GM21528 (cell line): ENCODE results near the gene HIGD1C.
"Not testable (repeated sequence)": the region's sequence is repeated elsewhere in the genome, so short reads cannot be mapped to it uniquely, and the experiment has no call there.

Experiments
- ATAC-seq: cut with Tn5 transposase; IDR thresholded peaks from one replicate; pipeline ENCODE4 v1.9.1; 2021; ENCODE audit warnings: mild to moderate bottlenecking, moderate library complexity; ENCODE audit not compliant: unreplicated experiment, low FRiP score

Gene HIGD1C

DNA sequence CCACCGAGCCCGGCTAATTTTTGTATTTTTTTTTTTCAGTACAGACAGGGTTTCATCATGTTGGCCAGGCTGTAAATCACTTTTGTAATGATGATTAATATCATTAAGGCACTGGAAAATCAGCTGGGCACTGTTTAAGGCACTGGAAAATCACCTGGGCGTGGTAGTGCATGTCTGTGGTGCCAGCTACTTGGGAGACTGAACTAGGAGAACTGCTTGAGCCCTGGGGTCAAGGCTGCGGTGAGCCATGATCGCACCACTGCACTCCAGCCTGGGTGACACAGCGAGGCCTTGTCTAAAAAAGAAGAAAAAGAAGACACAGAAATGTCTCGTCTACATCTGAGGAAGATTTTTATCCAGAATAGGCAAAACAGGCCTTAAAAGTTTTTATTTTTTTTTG is 61.1 kb downstream of the HIGD1C start:
- ATAC-seq, result no peak

- ATAC-seq, result not testable (repeated sequence)
Measured at GRCh38 chr12:51014467-51014866, 62.1 kb downstream of the HIGD1C start.

- ATAC-seq, result no peak
Measured at GRCh38 chr12:51017452-51017851, 65.1 kb downstream of the HIGD1C start.

DNA sequence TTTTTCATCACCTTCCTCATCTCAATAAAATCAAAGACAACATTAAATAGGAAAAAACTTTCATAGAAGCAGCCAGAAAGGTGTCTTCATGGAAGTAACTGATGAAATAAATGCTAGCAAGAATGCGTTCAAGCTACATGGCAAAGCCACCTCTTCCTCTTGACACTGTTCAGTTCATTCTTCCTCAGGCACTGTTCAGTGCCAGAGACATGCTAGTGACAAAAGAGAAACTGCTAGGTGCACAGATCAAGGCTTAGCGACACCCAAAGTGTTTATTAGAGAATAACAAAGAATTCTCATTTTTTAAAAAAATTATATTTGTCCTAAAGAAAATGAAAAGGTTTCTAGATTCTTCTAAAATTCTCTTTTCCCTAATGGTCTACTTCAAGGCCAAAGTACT is 66.6 kb downstream of the HIGD1C start:
- no peak for ATAC-seq

DNA sequence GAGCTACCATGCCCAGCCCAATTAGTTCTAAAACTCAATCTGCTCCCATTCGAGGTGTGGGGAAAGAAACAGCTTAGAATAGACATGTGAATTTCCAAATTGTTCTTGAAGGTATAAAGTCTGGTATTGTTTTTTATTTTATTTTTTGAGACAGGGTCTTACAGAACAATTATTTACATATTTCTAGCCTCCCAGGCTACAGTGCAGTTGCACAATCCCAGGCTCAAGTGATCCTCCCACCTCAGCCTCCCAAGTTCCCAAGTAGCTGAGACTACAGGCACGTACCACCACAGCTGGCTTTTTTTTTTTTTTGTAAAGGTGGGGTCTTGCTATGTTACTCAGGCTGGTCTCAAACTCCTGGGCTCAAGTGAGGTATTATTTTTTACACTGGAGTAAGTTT is 67.6 kb downstream of the HIGD1C start:
- ATAC-seq, result no peak
